Mesodermal cell (in vitro differentiated cells): ENCODE results near the gene PLEKHM3.

ENCODE experiments used
- H3K27ac ChIP-seq: 2 replicates; pipeline ENCODE4 v1.7.0; 2013; ENCODE audit warnings: mild to moderate bottlenecking, low read depth, low read length, moderate library complexity; ENCODE audit not compliant: severe bottlenecking
- H3K36me3 ChIP-seq: 2 replicates; pipeline ENCODE4 v1.7.1; 2013; ENCODE audit warnings: mild to moderate bottlenecking, low read length, moderate library complexity; ENCODE audit not compliant: control insufficient read depth, insufficient read depth
- H3K4me1 ChIP-seq: one replicate; pipeline ENCODE4 v1.7.1; 2013; ENCODE audit warnings: mild to moderate bottlenecking, low read length; ENCODE audit not compliant: insufficient read depth, control insufficient read depth, poor library complexity, severe bottlenecking
- H3K4me3 ChIP-seq: 2 replicates; pipeline ENCODE4 v1.7.0; 2013; ENCODE audit warnings: low read length, control low read depth, mild to moderate bottlenecking; ENCODE audit not compliant: insufficient read depth, poor library complexity, severe bottlenecking; ENCODE audit errors: extremely low read depth
- H3K9me3 ChIP-seq: 2 replicates; pipeline ENCODE4 v1.7.1; 2013; ENCODE audit warnings: mild to moderate bottlenecking, low read length, moderate library complexity; ENCODE audit not compliant: control insufficient read depth
- WGBS, 2 experiments: methylation state at CpG; one replicate each; pipeline ENCODE4 v1.1.5; 2013; ENCODE audit warnings: missing lambda C conversion rate in 2 of 2; ENCODE audit not compliant: insufficient coverage in 2 of 2; 5-methylcytosine and 5-hydroxymethylcytosine counted together

Gene PLEKHM3

GRCh38 chr2:207902821-207903220, 122.5 kb downstream of the PLEKHM3 start:
- Histone ChIP-seq H3K9me3 (no peaks in the 10 kb centered on the region), H3K36me3 (no peaks in the 10 kb centered on the region), H3K4me1 (no peaks in the 10 kb centered on the region), H3K4me3 (no peak overlapping the region), H3K27ac (no peak overlapping the region)
- WGBS, 2 experiments: no CpG with 5 or more reads among the region's 2 CpGs

- H3K27ac ChIP-seq: no peak overlapping the region
- WGBS, 2 experiments: 86 to 91% methylated on average over 6 to 8 of the region's 9 CpGs
- H3K4me1 ChIP-seq: peaks cover under 1% of the 10 kb centered on the region
- H3K4me3 ChIP-seq: no peak overlapping the region
- H3K9me3 ChIP-seq: no peaks in the 10 kb centered on the region
- no peaks in the 10 kb centered on the region for H3K36me3 ChIP-seq
Observed at GRCh38 chr2:207901829-207902228, 123.5 kb downstream of the PLEKHM3 start.

- Histone ChIP-seq H3K4me1 (peaks cover 4% of the 10 kb centered on the region), H3K9me3 (no peaks in the 10 kb centered on the region), H3K4me3 (no peak overlapping the region), H3K36me3 (no peaks in the 10 kb centered on the region), H3K27ac (no peak overlapping the region)
- 90 to 93% methylated on average over 4 of the region's 4 CpGs for WGBS, 2 experiments
Observed at GRCh38 chr2:207901401-207901800, 123.9 kb downstream of the PLEKHM3 start.

GRCh38 chr2:207898354-207898695, 127.0 kb downstream of the PLEKHM3 start:
- Histone ChIP-seq H3K36me3 (no peaks in the 10 kb centered on the region), H3K27ac (no peak overlapping the region), H3K4me1 (peaks cover 4% of the 10 kb centered on the region), H3K4me3 (no peak overlapping the region), H3K9me3 (no peaks in the 10 kb centered on the region)
- 87 to 89% methylated on average over 3 to 5 of the region's 8 CpGs for WGBS, 2 experiments

GRCh38 chr2:207897541-207898353, 127.6 kb downstream of the PLEKHM3 start:
- H3K9me3 ChIP-seq: no peaks in the 10 kb centered on the region
- no peaks in the 10 kb centered on the region for H3K36me3 ChIP-seq
- H3K27ac ChIP-seq: no peak overlapping the region
- WGBS, 2 experiments: 88 to 92% methylated on average over 3 to 5 of the region's 9 CpGs
- no peak overlapping the region for H3K4me3 ChIP-seq
- peaks cover 4% of the 10 kb centered on the region for H3K4me1 ChIP-seq

- no peak overlapping the region for H3K27ac ChIP-seq
- H3K4me1 ChIP-seq: peaks cover 4% of the 10 kb centered on the region
Observed at GRCh38 chr2:207896525-207897285, 128.6 kb downstream of the PLEKHM3 start.

GRCh38 chr2:207895274-207895860, 130.0 kb downstream of the PLEKHM3 start:
- H3K27ac ChIP-seq: no peak overlapping the region
- 82 to 87% methylated on average over 3 to 4 of the region's 5 CpGs for WGBS, 2 experiments
- H3K9me3 ChIP-seq: no peaks in the 10 kb centered on the region
- no peaks in the 10 kb centered on the region for H3K36me3 ChIP-seq
- H3K4me3 ChIP-seq: no peak overlapping the region
- peaks cover 4% of the 10 kb centered on the region for H3K4me1 ChIP-seq

More at GRCh38 chr2:207896525-207897285, 128.6 kb downstream of the PLEKHM3 start:
- no peaks in the 10 kb centered on the region for H3K36me3 ChIP-seq
- no peaks in the 10 kb centered on the region for H3K9me3 ChIP-seq
- WGBS, 2 experiments: 67 to 94% methylated on average over 3 to 6 of the region's 6 CpGs
- no peak overlapping the region for H3K4me3 ChIP-seq

GRCh38 chr2:207892716-207893402, 132.5 kb downstream of the PLEKHM3 start:
- H3K36me3 ChIP-seq: no peaks in the 10 kb centered on the region
- no peak overlapping the region for H3K4me3 ChIP-seq
- no peaks in the 10 kb centered on the region for H3K9me3 ChIP-seq
- H3K4me1 ChIP-seq: peaks cover 4% of the 10 kb centered on the region
- WGBS, 2 experiments: 78 to 87% methylated on average over 5 to 6 of the region's 7 CpGs
- no peak overlapping the region for H3K27ac ChIP-seq

- H3K4me1 ChIP-seq: no peaks in the 10 kb centered on the region
- 75 to 87% methylated on average over 3 to 4 of the region's 4 CpGs for WGBS, 2 experiments
- no peak overlapping the region for H3K27ac ChIP-seq
- no peaks in the 10 kb centered on the region for H3K9me3 ChIP-seq
- no peaks in the 10 kb centered on the region for H3K36me3 ChIP-seq
- no peak overlapping the region for H3K4me3 ChIP-seq
Observed at GRCh38 chr2:207891086-207891844, 134.1 kb downstream of the PLEKHM3 start.

GRCh38 chr2:207887500-207887899, 137.8 kb downstream of the PLEKHM3 start:
- Histone ChIP-seq H3K9me3 (no peaks in the 10 kb centered on the region), H3K4me3 (no peak overlapping the region), H3K36me3 (no peaks in the 10 kb centered on the region), H3K4me1 (no peaks in the 10 kb centered on the region), H3K27ac (no peak overlapping the region)
- WGBS, 2 experiments: 83% methylated on average over 1 of the region's 1 CpG; no CpG with 5 or more reads in 1 of the 2 experiments
